PC-9 (cell line): Measurements from ENCODE around the gene ITGAE. TPM values are rescaled to one million over a fixed set of nuclear protein-coding genes. Genes with fewer than 3 reads are reported as not detected.

Source experiments
- BruUV-seq: library from RNA; stranded (reverse); fragments of 400-500 nt; replicated peaks from 2 replicates; lab custom pipeline; 2021; lab: Mats Ljungman, UMichigan
- CTCF ChIA-PET: fragments of 300-600 bp; sonication (Branson Sonifier 250); formaldehyde crosslinking; loops from one replicate; lab custom pipeline; 2022; ENCODE audit warnings: antibody characterized with exemption; lab: Charles Lee
- POLR2A ChIA-PET: fragments of 300-600 bp; sonication (Branson Sonifier 250); formaldehyde crosslinking; loops from one replicate; lab custom pipeline; 2022; ENCODE audit warnings: antibody characterized with exemption; ENCODE audit not compliant: unreplicated experiment; lab: Charles Lee
- DNase-seq, 2 experiments: peaks; one replicate each; pipeline versions ENCODE4 v3.0.0 to v3.0.0-alpha.2; 2015 to 2022; ENCODE audit warnings: mixed read lengths in 1 of 2
- H2AFZ ChIP-seq: fragments of 200-600 bp; sonication (generic); 2 replicates; pipeline ENCODE4 v1.8.1; 2017; ENCODE audit warnings: antibody characterized with exemption
- H3F3A ChIP-seq: fragments of 200-600 bp; sonication (generic); 2 replicates; pipeline ENCODE4 v1.8.1; 2017; ENCODE audit warnings: antibody characterized with exemption, mild to moderate bottlenecking, low read depth; ENCODE audit not compliant: insufficient read depth
- H3K27ac ChIP-seq: fragments of 200-600 bp; sonication (generic); 2 replicates; pipeline ENCODE4 v1.6.1; 2016; ENCODE audit warnings: mixed run types
- H3K27me3 ChIP-seq: fragments of 200-600 bp; sonication (generic); 2 replicates; pipeline ENCODE4 v1.6.1; 2016; ENCODE audit warnings: low read depth, mixed run types; ENCODE audit not compliant: insufficient read depth
- H3K36me3 ChIP-seq: fragments of 200-600 bp; sonication (generic); 2 replicates; pipeline ENCODE4 v1.6.1; 2016; ENCODE audit warnings: low read depth, mixed run types
- H3K4me1 ChIP-seq: fragments of 200-600 bp; sonication (generic); replicated peaks from 2 replicates; pipeline ENCODE4 v1.6.1; 2016; ENCODE audit warnings: mixed run types; ENCODE audit not compliant: insufficient read depth
- H3K4me2 ChIP-seq: fragments of 200-600 bp; sonication (generic); 2 replicates; pipeline ENCODE4 v1.6.1; 2017; ENCODE audit warnings: mixed run types
- H3K4me3 ChIP-seq: fragments of 200-600 bp; sonication (generic); 2 replicates; pipeline ENCODE4 v1.6.1; 2016; ENCODE audit warnings: mixed run types
- H3K79me2 ChIP-seq: fragments of 200-600 bp; sonication (generic); 2 replicates; pipeline ENCODE4 v1.6.1; 2017; ENCODE audit warnings: low read depth, mixed run types
- H3K9me2 ChIP-seq: fragments of 200-600 bp; sonication (generic); 2 replicates; pipeline ENCODE4 v1.8.1; 2017; ENCODE audit warnings: mild to moderate bottlenecking; ENCODE audit not compliant: insufficient read depth
- H3K9me3 ChIP-seq: fragments of 200-600 bp; sonication (generic); 2 replicates; pipeline ENCODE4 v1.8.1; 2016; ENCODE audit warnings: low read depth; ENCODE audit not compliant: insufficient read depth
- H4K20me1 ChIP-seq: fragments of 200-600 bp; sonication (generic); 2 replicates; pipeline ENCODE4 v1.8.1; 2017; ENCODE audit not compliant: insufficient read depth
- CTCF ChIP-seq: fragments of 200-600 bp; sonication (generic); conservative IDR thresholded peaks from 2 replicates; pipeline ENCODE4 v1.6.1; 2017; ENCODE audit warnings: mixed run types, antibody characterized with exemption, mild to moderate bottlenecking, moderate library complexity
- EZH2 ChIP-seq: fragments of 200-600 bp; sonication (generic); IDR thresholded peaks from 2 replicates; pipeline ENCODE4 v1.8.0; 2017; ENCODE audit warnings: antibody characterized with exemption, low read depth
- intact Hi-C: fragments of 100-400 bp; cut with micrococcal nuclease; formaldehyde crosslinking; loops from one replicate; pipeline ENCODE4 v1.10.0; 2022; ENCODE audit not compliant: unreplicated experiment
- total RNA-seq: library from RNA; stranded (reverse); gene quantifications from 2 replicates; pipeline ENCODE4 v1.2.3, GENCODE V29; 2021

The ITGAE gene
- total RNA-seq, 1 experiment from 2014 or later, result 52.8 TPM

GRCh38 chr17:3751836-3752235 is 49.2 kb downstream of the ITGAE start:
- CTCF ChIA-PET, result no interaction called here
- Histone ChIP-seq H3F3A (0 out of 2 replicates have a peak, but pooled peaks cover 3% of the 10 kb centered on the region), H3K4me2 (no peak overlapping the region), H3K9me2 (no peaks in the 10 kb centered on the region), H3K9me3 (no peaks in the 10 kb centered on the region), H2AFZ (no peak overlapping the region), H3K36me3 (no peaks in the 10 kb centered on the region), H3K4me3 (no peak overlapping the region), H4K20me1 (no peaks in the 10 kb centered on the region), H3K27me3 (no peaks in the 10 kb centered on the region), H3K27ac (no peak overlapping the region), H3K79me2 (0 out of 2 replicates have a peak, but pooled peaks cover 4% of the 10 kb centered on the region), H3K4me1 (peaks cover 11% of the 10 kb centered on the region)
- DNase-seq, result no peak
- BruUV-seq, result no TSS peak
- POLR2A ChIA-PET, result no interaction called here
- TF ChIP-seq CTCF (no peak), EZH2 (no peak)
- intact Hi-C loops, result no loop called here

GRCh38 chr17:3750926-3751325 is 50.1 kb downstream of the ITGAE start:
- Histone ChIP-seq H3K27ac (no peak overlapping the region), H3K9me3 (no peaks in the 10 kb centered on the region), H3K4me3 (no peak overlapping the region), H3K27me3 (no peaks in the 10 kb centered on the region; the same call in 1 of the 2 replicates), H3K4me2 (no peak overlapping the region), H3K36me3 (no peaks in the 10 kb centered on the region), H3K79me2 (0 out of 2 replicates have a peak, but pooled peaks cover 4% of the 10 kb centered on the region), H3K9me2 (no peaks in the 10 kb centered on the region), H3F3A (0 out of 2 replicates have a peak, but pooled peaks cover 3% of the 10 kb centered on the region), H2AFZ (no peak overlapping the region), H4K20me1 (no peaks in the 10 kb centered on the region), H3K4me1 (peaks cover 8% of the 10 kb centered on the region)
- DNase-seq, result no peak
- intact Hi-C loops, result no loop called here
- TF ChIP-seq CTCF, result no peak
- no peak for TF ChIP-seq EZH2
- no TSS peak for BruUV-seq
- ChIA-PET CTCF (no interaction called here), POLR2A (no interaction called here)

GRCh38 chr17:3750296-3750695 is 50.7 kb downstream of the ITGAE start:
- TF ChIP-seq EZH2, result no peak
- no peak for TF ChIP-seq CTCF
- H3K27ac ChIP-seq, result no peak overlapping the region
- H3K4me3 ChIP-seq, result no peak overlapping the region
- DNase-seq, result no peak
- no peaks in the 10 kb centered on the region; the same call in 1 of the 2 replicates for H3K27me3 ChIP-seq
- CTCF ChIA-PET, result interaction anchor here (0.6 kb wide), 1 partner anchor 230 kb away, joined by 3 read pairs; no protein-coding TSS in a partner anchor
- H3K4me2 ChIP-seq, result no peak overlapping the region
- intact Hi-C loops, result no loop called here
- no peaks in the 10 kb centered on the region for H3K79me2 ChIP-seq
- H3K9me3 ChIP-seq, result no peaks in the 10 kb centered on the region
- POLR2A ChIA-PET, result no interaction called here
- 0 out of 2 replicates have a peak, but pooled peaks cover 1% of the 10 kb centered on the region for H3F3A ChIP-seq
- H2AFZ ChIP-seq, result no peak overlapping the region
- H3K4me1 ChIP-seq, result 0 out of 2 replicates have a peak, but pooled peaks cover 2% of the 10 kb centered on the region
- no TSS peak for BruUV-seq
- H4K20me1 ChIP-seq, result no peaks in the 10 kb centered on the region
- H3K36me3 ChIP-seq, result no peaks in the 10 kb centered on the region
- no peaks in the 10 kb centered on the region for H3K9me2 ChIP-seq
